ENCODE results near the gene TNNC2. TPM values are rescaled to one million over a fixed set of nuclear protein-coding genes. Genes with fewer than 3 reads are reported as not detected.

TNNC2 gene
- total and polyA plus RNA-seq, 2 of the 13 experiments (the other 11 are each of a cell fraction or from before 2014, with no cell fraction given) = 1.8 to 4.7 TPM

DNA sequence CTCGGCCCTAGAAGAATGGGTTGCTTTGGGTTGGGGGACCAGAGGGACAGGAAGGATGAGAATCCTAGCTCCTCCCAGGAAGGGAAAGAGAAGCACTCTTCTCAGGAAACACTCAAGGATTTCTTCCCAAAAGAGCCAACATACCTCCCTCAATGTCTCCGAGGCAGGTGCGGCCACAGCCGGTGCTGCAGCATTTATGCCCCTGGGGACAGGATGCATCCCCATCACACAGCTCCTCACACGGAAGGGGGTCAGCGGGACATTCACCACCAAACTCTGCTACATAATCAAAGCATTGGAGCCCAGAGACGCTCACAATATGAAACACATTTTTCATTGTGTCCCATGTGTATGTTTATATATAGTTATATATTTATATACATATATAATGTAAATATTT lies 50.2 kb downstream of the TNNC2 start:
- WGBS (ENCODE audit: low lambda C conversion rate) = 31% methylated on average over 7 of the region's 7 CpGs
- in situ Hi-C loops (cut with HindIII; ENCODE audit: extremely low pct_ligation_motif_present, low pct_unique_long_range_greater_than_20kb) = loop anchor here (25.0 kb wide), 1 partner anchor 585 kb away; no protein-coding TSS in a partner anchor
- Histone ChIP-seq H3K4me1 (ENCODE audit: insufficient read depth, low read length) (peaks cover 13% of the 10 kb centered on the region), H3K4me3 (replicated peaks in 1 of 3; ENCODE audit: insufficient read depth in 1 of 3, low read depth in 2 of 3, low read length in 3 of 3) (no peak overlapping the region), H3K4me2 (ENCODE audit: low read depth, low read length) (no peak overlapping the region), H3K27ac (ENCODE audit: extremely low read length, insufficient read depth, low read length) (no peak overlapping the region), H3K9ac (ENCODE audit: insufficient read depth, low read depth, low read length) (no peak overlapping the region), H3K27me3 (ENCODE audit: control insufficient read depth in 1 of 2, insufficient read depth in 2 of 2, low read length in 2 of 2) (peaks cover 2 to 15% of the 10 kb centered on the region in 2 experiments; a peak in 4 of 5 replicates), H4K20me1 (ENCODE audit: insufficient read depth, low read length) (no peaks in the 10 kb centered on the region), H3K9me3 (ENCODE audit: low read length) (no peaks in the 10 kb centered on the region), H3K36me3 (replicated peaks in 1 of 2; ENCODE audit: control insufficient read depth in 1 of 2, insufficient read depth in 2 of 2, low read length in 2 of 2) (no peaks in the 10 kb centered on the region), H2AFZ (ENCODE audit: low read length) (no peak overlapping the region), H3K79me2 (ENCODE audit: insufficient read depth, low read length) (no peaks in the 10 kb centered on the region)
- no peak for FAIRE-seq
- no TSS peak for BruUV-seq (replicated peaks)
- DNase-seq (ENCODE audit: low spot score) = no peak
- POLR2A ChIA-PET = interaction anchor here (1.2 kb wide), 1 partner anchor 14 kb away, joined by 4 read pairs; the partner anchor contains the start of genes DNTTIP1 and WFDC3
- intact Hi-C loops (cut with micrococcal nuclease; ENCODE audit: unreplicated experiment) = no loop called here
- ATAC-seq = no peak
- TF ChIP-seq TSC22D2 (CRISPR knock-in tag; IDR thresholded peaks at IDR 0.05; ENCODE audit: borderline replicate concordance) (no peak), ZBTB7B (CRISPR knock-in tag; IDR thresholded peaks at IDR 0.05) (no peak), TBL1XR1 (IDR thresholded peaks at IDR 0.05; ENCODE audit: borderline replicate concordance, low read length, partially characterized antibody) (no peak), IRF2 (CRISPR knock-in tag; IDR thresholded peaks at IDR 0.05) (no peak), FOSL2 (CRISPR knock-in tag; IDR thresholded peaks at IDR 0.05) (no peak), TBX3 (IDR thresholded peaks at IDR 0.05; ENCODE audit: borderline replicate concordance) (no peak), TCF12 (IDR thresholded peaks at IDR 0.05) (no peak), TCF12 (CRISPR knock-in tag; IDR thresholded peaks at IDR 0.05) (no peak), SETDB1 (CRISPR knock-in tag; IDR thresholded peaks at IDR 0.05; ENCODE audit: borderline replicate concordance) (no peak), NFYB (CRISPR knock-in tag; IDR thresholded peaks at IDR 0.05) (no peak), TRIM24 (CRISPR knock-in tag; IDR thresholded peaks at IDR 0.05) (no peak), FOXM1 (CRISPR knock-in tag; IDR thresholded peaks at IDR 0.05) (no peak), RXRA (CRISPR knock-in tag; IDR thresholded peaks at IDR 0.05) (no peak), CAMTA2 (CRISPR knock-in tag; IDR thresholded peaks at IDR 0.05; ENCODE audit: borderline replicate concordance) (no peak), ZNF589 (CRISPR knock-in tag; conservative IDR thresholded peaks at IDR 0.05) (no peak), ZFYVE20 (CRISPR knock-in tag; IDR thresholded peaks at IDR 0.05; ENCODE audit: borderline replicate concordance, low read depth) (no peak), ZBTB42 (CRISPR knock-in tag; IDR thresholded peaks at IDR 0.05) (no peak), ZNF446 (CRISPR knock-in tag; IDR thresholded peaks at IDR 0.05) (no peak)
- TF ChIP-seq, protein P1, sequence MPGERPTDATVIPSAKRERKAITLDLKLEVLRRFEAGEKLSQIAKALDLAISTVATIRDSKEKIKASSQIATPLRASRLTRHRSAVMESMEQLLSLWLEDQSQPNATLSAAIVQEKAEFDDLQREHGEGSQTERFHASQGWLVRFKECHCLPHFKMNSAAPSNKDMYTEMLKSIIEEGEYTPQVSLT (CRISPR knock-in tag; IDR thresholded peaks at IDR 0.05; ENCODE audit: borderline replicate concordance, low read depth) = no peak
- CTCF ChIA-PET (ENCODE audit: low intra/inter-chr PET ratio, low total read pairs) = no interaction called here
